GM21528 (cell line): ENCODE results near the gene HSPG2.

ENCODE experiments used
- ATAC-seq: cut with Tn5 transposase; IDR thresholded peaks from one replicate; pipeline ENCODE4 v1.9.1; 2021; ENCODE audit warnings: mild to moderate bottlenecking, moderate library complexity; ENCODE audit not compliant: unreplicated experiment, low FRiP score

The HSPG2 gene

GRCh38 chr1:21851430-21852250 lies 85.5 kb downstream of the HSPG2 start:
- no peak for ATAC-seq

- no peak for ATAC-seq
Observed at GRCh38 chr1:21849909-21850576, 87.1 kb downstream of the HSPG2 start.

- ATAC-seq, result no peak
Observed at GRCh38 chr1:21848524-21849174, 88.5 kb downstream of the HSPG2 start.

- no peak for ATAC-seq
Observed at GRCh38 chr1:21847223-21848205, 89.6 kb downstream of the HSPG2 start.

- ATAC-seq, result no peak
Observed at GRCh38 chr1:21845646-21846641, 91.2 kb downstream of the HSPG2 start.

GRCh38 chr1:21843996-21844395 lies 93.1 kb downstream of the HSPG2 start:
- no peak for ATAC-seq

GRCh38 chr1:21843208-21843607 lies 93.9 kb downstream of the HSPG2 start:
- ATAC-seq, result no peak

GRCh38 chr1:21842606-21843162 lies 94.4 kb downstream of the HSPG2 start:
- no peak for ATAC-seq

- no peak for ATAC-seq
Observed at GRCh38 chr1:21841852-21842466, 95.2 kb downstream of the HSPG2 start.

- ATAC-seq, result no peak
Observed at GRCh38 chr1:21840981-21841380, 96.1 kb downstream of the HSPG2 start.

- ATAC-seq, result no peak
Observed at GRCh38 chr1:21839337-21840037, 97.6 kb downstream of the HSPG2 start.

- ATAC-seq, result no peak
Observed at GRCh38 chr1:21838359-21839157, 98.6 kb downstream of the HSPG2 start.

GRCh38 chr1:21837476-21837875 lies 99.6 kb downstream of the HSPG2 start:
- no peak for ATAC-seq

GRCh38 chr1:21836729-21837128 lies 100.4 kb downstream of the HSPG2 start:
- no peak for ATAC-seq

GRCh38 chr1:21836010-21836409 lies 101.1 kb downstream of the HSPG2 start:
- no peak for ATAC-seq

- no peak for ATAC-seq
Observed at GRCh38 chr1:21834666-21835065, 102.4 kb downstream of the HSPG2 start.

GRCh38 chr1:21834094-21834493 lies 103.0 kb downstream of the HSPG2 start:
- ATAC-seq, result no peak
